CD14-positive monocyte (primary cell): ENCODE results near the gene SEPHS2. TPM values are rescaled to one million over a fixed set of nuclear protein-coding genes. Genes with fewer than 3 reads are reported as not detected.

Source experiments
- DNase-seq, 3 donors: peaks; one replicate each; pipeline ENCODE4 v3.0.0-alpha.2; 2011 to 2022
- H2AFZ ChIP-seq: 2 replicates; pipeline ENCODE4 v1.6.0; 2012; ENCODE audit warnings: mild to moderate bottlenecking, low read depth, low read length, inconsistent platforms; ENCODE audit not compliant: insufficient read depth, poor library complexity, severe bottlenecking
- H3K27ac ChIP-seq, 2 donors: 1 replicate in 1 of 2; 2 replicates in 1 of 2; pipeline ENCODE4 v1.5.1; 2012 to 2013; ENCODE audit warnings: low read length in 2 of 2, control low read depth in 1 of 2, inconsistent platforms in 1 of 2, low read depth in 1 of 2, mild to moderate bottlenecking in 1 of 2
- H3K27me3 ChIP-seq, 2 donors: one replicate each; pipeline versions ENCODE4 v1.6.0 to v1.6.1; 2011 to 2013; ENCODE audit warnings: low read length in 2 of 2; ENCODE audit not compliant: control insufficient read depth in 2 of 2, insufficient read depth in 2 of 2
- H3K36me3 ChIP-seq, 2 donors: replicated peaks in 1 of 2; 1 replicate in 1 of 2; 2 replicates in 1 of 2; pipeline versions ENCODE4 v1.5.1 to v1.6.1; 2012 to 2013; ENCODE audit warnings: low read length in 2 of 2, control low read depth in 1 of 2, inconsistent platforms in 1 of 2, mild to moderate bottlenecking in 1 of 2; ENCODE audit not compliant: insufficient read depth in 2 of 2, control insufficient read depth in 1 of 2
- H3K4me1 ChIP-seq, 2 donors: 1 replicate in 1 of 2; 2 replicates in 1 of 2; pipeline versions ENCODE4 v1.5.1 to v1.6.1; 2012 to 2013; ENCODE audit warnings: low read length in 2 of 2, control low read depth in 1 of 2, inconsistent platforms in 1 of 2, mild to moderate bottlenecking in 1 of 2, moderate library complexity in 1 of 2; ENCODE audit not compliant: insufficient read depth in 2 of 2, control insufficient read depth in 1 of 2
- H3K4me2 ChIP-seq: replicated peaks from 2 replicates; pipeline ENCODE3; 2012; ENCODE audit warnings: low read length, moderate library complexity, mild to moderate bottlenecking; ENCODE audit not compliant: poor library complexity, severe bottlenecking; ENCODE audit errors: extremely low read depth
- H3K4me3 ChIP-seq, 3 experiments: fragments of 200-600 bp in 1 of 3; sonication (generic) in 1 of 3; replicated peaks in 1 of 3; 1 replicate in 2 of 3; 2 replicates in 1 of 3; pipeline ENCODE4 v1.5.1; 2011 to 2013; ENCODE audit warnings: low read length in 3 of 3, mild to moderate bottlenecking in 3 of 3, control low read depth in 2 of 3, low read depth in 2 of 3, inconsistent platforms in 1 of 3, moderate library complexity in 1 of 3
- H3K79me2 ChIP-seq: 2 replicates; pipeline ENCODE4 v1.6.0; 2012; ENCODE audit warnings: mild to moderate bottlenecking, control low read depth, inconsistent platforms, low read length, moderate library complexity; ENCODE audit not compliant: insufficient read depth
- H3K9ac ChIP-seq: 2 replicates; pipeline ENCODE4 v1.6.0; 2017; ENCODE audit warnings: low read length, mild to moderate bottlenecking; ENCODE audit not compliant: insufficient read depth, poor library complexity, severe bottlenecking
- H3K9me3 ChIP-seq, 2 donors: replicated peaks in 1 of 2; 1 replicate in 1 of 2; 2 replicates in 1 of 2; pipeline versions ENCODE4 v1.5.1 to v1.6.1; 2012 to 2013; ENCODE audit warnings: low read length in 2 of 2, control low read depth in 1 of 2; ENCODE audit not compliant: control insufficient read depth in 1 of 2, insufficient read depth in 1 of 2
- H4K20me1 ChIP-seq: 2 replicates; pipeline ENCODE4 v1.6.0; 2012; ENCODE audit warnings: mild to moderate bottlenecking, low read length, control low read depth, moderate library complexity; ENCODE audit not compliant: insufficient read depth
- H3K27ac Mint-ChIP-seq, 7 donors: one replicate each; pipeline ENCODE4 v1.8.0; 2020; ENCODE audit warnings: mild to moderate bottlenecking in 7 of 7, mixed read lengths in 7 of 7, moderate library complexity in 6 of 7, inconsistent platforms in 2 of 7
- H3K27me3 Mint-ChIP-seq, 3 donors: one replicate each; pipeline ENCODE4 v1.8.0; 2021 to 2022; ENCODE audit warnings: low read depth in 3 of 3, mild to moderate bottlenecking in 3 of 3, mixed read lengths in 3 of 3, moderate library complexity in 3 of 3, inconsistent platforms in 1 of 3
- H3K36me3 Mint-ChIP-seq, 2 donors: one replicate each; pipeline ENCODE4 v1.8.0; 2020; ENCODE audit warnings: mixed read lengths in 2 of 2, inconsistent platforms in 1 of 2, mild to moderate bottlenecking in 1 of 2
- H3K4me1 Mint-ChIP-seq: one replicate; pipeline ENCODE4 v1.8.0; 2020; ENCODE audit warnings: mild to moderate bottlenecking, mixed read lengths
- H3K4me3 Mint-ChIP-seq, 2 donors: one replicate each; pipeline ENCODE4 v1.8.0; 2020; ENCODE audit warnings: mild to moderate bottlenecking in 2 of 2, mixed read lengths in 2 of 2, moderate library complexity in 1 of 2
- H3K9me3 Mint-ChIP-seq, 7 donors: one replicate each; pipeline ENCODE4 v1.8.0; 2020 to 2022; ENCODE audit warnings: mixed read lengths in 7 of 7, mild to moderate bottlenecking in 6 of 7, moderate library complexity in 6 of 7, inconsistent platforms in 2 of 7
- WGBS: methylation state at CpG from one replicate; pipeline ENCODE4 v1.1.5; 2013; ENCODE audit warnings: missing lambda C conversion rate; ENCODE audit not compliant: insufficient coverage; 5-methylcytosine and 5-hydroxymethylcytosine counted together
- intact Hi-C, 2 donors: fragments of 100-400 bp; cut with micrococcal nuclease; formaldehyde crosslinking; loops; one replicate each; pipeline versions ENCODE4 v1.15.0 to v1.15.1; 2023
- polyA plus RNA-seq, 3 donors: library from polyadenylated mRNA; depleted of rRNA in 1 of 3; unstranded in 2 of 3; stranded (reverse) in 1 of 3; fragments of 300-500 nt in 2 of 3; fragments of >200 nt in 1 of 3; fragmentation: Illumina TruSeq in 2 of 3; gene quantifications; 1 replicate in 2 of 3; 2 replicates in 1 of 3; pipeline ENCODE4 v1.2.3, GENCODE V29; 2012 to 2021
- TF ChIP-seq, protein P1 (sequence below): fragments of 200-600 bp; IDR thresholded peaks from one replicate; pipeline ENCODE4 v1.8.0; 2022; ENCODE audit warnings: antibody characterized with exemption, mild to moderate bottlenecking

The SEPHS2 gene
- polyA plus RNA-seq, 3 donors, result 12.8 to 56.4 (median 54.2) TPM

DNA sequence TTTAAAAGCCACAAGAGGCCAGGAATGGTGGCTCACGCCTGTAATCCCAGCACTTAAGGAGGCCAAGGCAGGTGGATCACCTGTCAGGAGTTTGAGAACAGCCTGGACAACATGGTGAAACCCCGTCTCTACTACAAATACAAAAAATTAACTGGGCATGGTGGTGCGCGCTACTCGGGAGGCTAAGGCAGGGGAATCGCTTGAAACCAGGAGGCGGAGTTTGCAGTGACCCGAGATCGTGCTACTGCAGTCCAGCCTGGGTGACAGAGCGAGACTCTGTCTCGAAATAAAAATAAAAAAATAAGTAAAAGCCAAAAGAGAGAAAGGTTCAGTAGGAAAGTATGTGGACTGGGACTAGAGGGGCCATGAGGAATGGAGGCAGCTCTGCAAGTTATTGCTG is 13.8 kb upstream of the SEPHS2 start:
- peak overlapping the region in 6 of 7 donors; percentile 11 to 92 (median 86) for H3K27ac Mint-ChIP-seq
- peak overlapping the region; percentile 86 to 89 for H3K27ac ChIP-seq
- no peaks in the 10 kb centered on the region for H3K36me3 Mint-ChIP-seq
- H3K9me3 ChIP-seq, result no peaks in the 10 kb centered on the region
- no peaks in the 10 kb centered on the region for H3K36me3 ChIP-seq
- H3K9ac ChIP-seq, result peak overlapping the region; percentile 37
- no peaks in the 10 kb centered on the region for H3K79me2 ChIP-seq
- no peaks in the 10 kb centered on the region for H3K27me3 ChIP-seq
- peaks cover 54% of the 10 kb centered on the region for H3K4me1 Mint-ChIP-seq
- peaks cover 0 to 3% (median 2%) of the 10 kb centered on the region in 3 donors for H3K27me3 Mint-ChIP-seq
- peak overlapping the region; percentile 32 for H3K4me2 ChIP-seq
- 93% methylated on average over 3 of the region's 11 CpGs for WGBS
- peaks cover 53% of the 10 kb centered on the region in 2 donors for H3K4me1 ChIP-seq
- TF ChIP-seq, protein P1, sequence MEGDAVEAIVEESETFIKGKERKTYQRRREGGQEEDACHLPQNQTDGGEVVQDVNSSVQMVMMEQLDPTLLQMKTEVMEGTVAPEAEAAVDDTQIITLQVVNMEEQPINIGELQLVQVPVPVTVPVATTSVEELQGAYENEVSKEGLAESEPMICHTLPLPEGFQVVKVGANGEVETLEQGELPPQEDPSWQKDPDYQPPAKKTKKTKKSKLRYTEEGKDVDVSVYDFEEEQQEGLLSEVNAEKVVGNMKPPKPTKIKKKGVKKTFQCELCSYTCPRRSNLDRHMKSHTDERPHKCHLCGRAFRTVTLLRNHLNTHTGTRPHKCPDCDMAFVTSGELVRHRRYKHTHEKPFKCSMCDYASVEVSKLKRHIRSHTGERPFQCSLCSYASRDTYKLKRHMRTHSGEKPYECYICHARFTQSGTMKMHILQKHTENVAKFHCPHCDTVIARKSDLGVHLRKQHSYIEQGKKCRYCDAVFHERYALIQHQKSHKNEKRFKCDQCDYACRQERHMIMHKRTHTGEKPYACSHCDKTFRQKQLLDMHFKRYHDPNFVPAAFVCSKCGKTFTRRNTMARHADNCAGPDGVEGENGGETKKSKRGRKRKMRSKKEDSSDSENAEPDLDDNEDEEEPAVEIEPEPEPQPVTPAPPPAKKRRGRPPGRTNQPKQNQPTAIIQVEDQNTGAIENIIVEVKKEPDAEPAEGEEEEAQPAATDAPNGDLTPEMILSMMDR, result no peak
- H4K20me1 ChIP-seq, result no peaks in the 10 kb centered on the region
- no peaks in the 10 kb centered on the region for H3K9me3 Mint-ChIP-seq
- no peak for DNase-seq
- peak overlapping the region in 1 of 3 experiments; percentile 37 for H3K4me3 ChIP-seq
- H2AFZ ChIP-seq, result peak overlapping the region; percentile 73
- intact Hi-C loops, result no loop called here
- H3K4me3 Mint-ChIP-seq, result no peak overlapping the region

- TF ChIP-seq, protein P1, result no peak
- Mint-ChIP-seq H3K4me1 (peaks cover 48% of the 10 kb centered on the region), H3K27ac (peak overlapping the region; percentile 79 to 92 (median 85)), H3K27me3 (peaks cover 0 to 3% (median 2%) of the 10 kb centered on the region in 3 donors), H3K9me3 (no peaks in the 10 kb centered on the region), H3K36me3 (no peaks in the 10 kb centered on the region), H3K4me3 (peak overlapping the region in 1 of 2 donors; percentile 55)
- H3K4me3 ChIP-seq, result peak overlapping the region in 1 of 3 experiments; percentile 37
- peaks cover 46% of the 10 kb centered on the region in 2 donors for H3K4me1 ChIP-seq
- peak overlapping the region; percentile 86 to 89 for H3K27ac ChIP-seq
- WGBS, result 21% methylated on average over 14 of the region's 22 CpGs
- H4K20me1 ChIP-seq, result no peaks in the 10 kb centered on the region
- H3K36me3 ChIP-seq, result no peaks in the 10 kb centered on the region
- peak overlapping the region; percentile 32 for H3K4me2 ChIP-seq
- no peaks in the 10 kb centered on the region for H3K9me3 ChIP-seq
- intact Hi-C loops, result no loop called here
- DNase-seq, result peak; percentile 83 to 93 (median 89)
- H3K79me2 ChIP-seq, result no peaks in the 10 kb centered on the region
- peak overlapping the region; percentile 73 for H2AFZ ChIP-seq
- peak overlapping the region; percentile 37 for H3K9ac ChIP-seq
- no peaks in the 10 kb centered on the region for H3K27me3 ChIP-seq
These were observed 13.1 kb upstream of the SEPHS2 start for GRCh38 chr16:30458561-30459394.
